Measurements from ENCODE around the gene LUZP1.

Gene LUZP1

GRCh38 chr1:23103001-23103889 is 65.4 kb downstream of the LUZP1 start:
- Histone ChIP-seq H3K9ac (ENCODE audit: low read depth, low read length) (no peak overlapping the region), H3K4me3 (ENCODE audit: low read depth, low read length) (no peak overlapping the region), H3K27me3 (ENCODE audit: control insufficient read depth, insufficient read depth, low read length) (no peaks in the 10 kb centered on the region), H3K36me3 (ENCODE audit: control insufficient read depth, insufficient read depth, low read length) (peaks cover 1% of the 10 kb centered on the region), H3K9me3 (ENCODE audit: control insufficient read depth, insufficient read depth, low read length) (no peaks in the 10 kb centered on the region), H3K4me1 (ENCODE audit: control insufficient read depth, insufficient read depth, low read length) (peaks cover 19% of the 10 kb centered on the region)

DNA sequence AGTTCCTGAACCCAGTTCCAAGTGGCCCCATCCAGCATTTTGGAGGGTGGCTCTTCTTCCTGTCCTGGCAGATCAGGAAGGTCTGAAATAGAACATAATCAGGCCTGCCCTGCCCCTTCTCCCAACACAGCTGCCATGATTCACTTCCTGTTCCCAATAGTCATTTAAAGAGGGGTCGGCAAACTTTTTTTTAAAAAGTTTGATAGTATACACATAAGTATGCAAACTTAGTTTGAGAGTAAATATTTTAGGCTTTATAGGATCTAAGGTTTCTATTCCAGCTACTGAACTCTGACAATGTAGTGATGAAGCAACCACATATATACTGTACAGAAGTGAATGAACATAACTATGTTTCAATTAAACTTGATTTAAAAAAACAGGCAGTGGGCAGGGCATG is 66.4 kb downstream of the LUZP1 start:
- Histone ChIP-seq H3K9ac (ENCODE audit: low read depth, low read length) (no peak overlapping the region), H3K36me3 (ENCODE audit: control insufficient read depth, insufficient read depth, low read length) (peaks cover 3% of the 10 kb centered on the region), H3K4me1 (ENCODE audit: control insufficient read depth, insufficient read depth, low read length) (peaks cover 19% of the 10 kb centered on the region), H3K4me3 (ENCODE audit: low read depth, low read length) (no peak overlapping the region), H3K27me3 (ENCODE audit: control insufficient read depth, insufficient read depth, low read length) (no peaks in the 10 kb centered on the region), H3K9me3 (ENCODE audit: control insufficient read depth, insufficient read depth, low read length) (no peaks in the 10 kb centered on the region)

- Histone ChIP-seq H3K36me3 (ENCODE audit: control insufficient read depth, insufficient read depth, low read length) (peaks cover 5% of the 10 kb centered on the region), H3K9me3 (ENCODE audit: control insufficient read depth, insufficient read depth, low read length) (no peaks in the 10 kb centered on the region), H3K4me1 (ENCODE audit: control insufficient read depth, insufficient read depth, low read length) (peaks cover 19% of the 10 kb centered on the region), H3K9ac (ENCODE audit: low read depth, low read length) (no peak overlapping the region), H3K27me3 (ENCODE audit: control insufficient read depth, insufficient read depth, low read length) (no peaks in the 10 kb centered on the region), H3K4me3 (ENCODE audit: low read depth, low read length) (no peak overlapping the region)
Observed at GRCh38 chr1:23101887-23102286, 66.8 kb downstream of the LUZP1 start.

DNA sequence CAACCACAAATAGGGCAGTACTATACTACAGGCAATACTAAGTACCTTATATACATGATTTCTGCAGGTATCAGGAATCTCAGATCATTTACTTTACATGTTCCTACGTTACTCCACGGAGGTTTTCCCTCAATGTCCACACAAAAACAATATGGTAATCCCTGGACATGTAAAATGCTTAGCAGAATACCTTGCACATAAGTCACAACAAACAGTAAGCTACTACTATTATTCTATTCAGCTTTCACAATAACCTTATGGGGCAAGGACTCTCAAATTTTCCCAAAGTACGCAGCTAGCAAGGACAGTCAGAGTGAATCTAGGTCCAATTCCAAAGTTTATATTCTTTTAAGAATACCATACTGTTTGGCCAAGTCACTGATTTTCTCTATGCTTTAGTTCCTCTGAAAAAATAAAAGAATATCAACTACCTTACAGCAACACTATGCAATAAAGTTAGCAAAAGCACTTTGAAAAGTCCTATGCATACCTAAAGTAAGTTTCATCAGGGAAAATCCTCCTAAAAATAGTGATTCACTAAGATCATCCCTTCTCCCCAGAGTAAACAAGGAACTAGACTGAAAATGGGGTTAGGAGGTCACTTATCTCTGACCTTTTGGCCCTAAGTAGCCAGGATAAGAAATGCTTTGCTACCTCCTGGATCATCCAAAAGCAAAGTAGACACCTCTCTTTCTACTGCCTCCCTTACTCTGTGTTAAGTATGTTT is 67.4 kb downstream of the LUZP1 start:
- Histone ChIP-seq H3K9ac (ENCODE audit: low read depth, low read length) (no peak overlapping the region), H3K27me3 (ENCODE audit: control insufficient read depth, insufficient read depth, low read length) (no peaks in the 10 kb centered on the region), H3K36me3 (ENCODE audit: control insufficient read depth, insufficient read depth, low read length) (peaks cover 5% of the 10 kb centered on the region), H3K4me3 (ENCODE audit: low read depth, low read length) (no peak overlapping the region), H3K9me3 (ENCODE audit: control insufficient read depth, insufficient read depth, low read length) (no peaks in the 10 kb centered on the region), H3K4me1 (ENCODE audit: control insufficient read depth, insufficient read depth, low read length) (peaks cover 19% of the 10 kb centered on the region)

- no peaks in the 10 kb centered on the region for H3K9me3 ChIP-seq (ENCODE audit: control insufficient read depth, insufficient read depth, low read length)
- no peak overlapping the region for H3K4me3 ChIP-seq (ENCODE audit: low read depth, low read length)
- H3K4me1 ChIP-seq (ENCODE audit: control insufficient read depth, insufficient read depth, low read length) = peaks cover 19% of the 10 kb centered on the region
- H3K9ac ChIP-seq (ENCODE audit: low read depth, low read length) = no peak overlapping the region
- H3K27me3 ChIP-seq (ENCODE audit: control insufficient read depth, insufficient read depth, low read length) = no peaks in the 10 kb centered on the region
- H3K36me3 ChIP-seq (ENCODE audit: control insufficient read depth, insufficient read depth, low read length) = peaks cover 5% of the 10 kb centered on the region
Observed at GRCh38 chr1:23100074-23100748, 68.4 kb downstream of the LUZP1 start.

- Histone ChIP-seq H3K36me3 (ENCODE audit: control insufficient read depth, insufficient read depth, low read length) (peaks cover 5% of the 10 kb centered on the region), H3K27me3 (ENCODE audit: control insufficient read depth, insufficient read depth, low read length) (no peaks in the 10 kb centered on the region), H3K4me1 (ENCODE audit: control insufficient read depth, insufficient read depth, low read length) (peaks cover 19% of the 10 kb centered on the region), H3K9me3 (ENCODE audit: control insufficient read depth, insufficient read depth, low read length) (no peaks in the 10 kb centered on the region), H3K9ac (ENCODE audit: low read depth, low read length) (no peak overlapping the region), H3K4me3 (ENCODE audit: low read depth, low read length) (no peak overlapping the region)
Observed at GRCh38 chr1:23099171-23099536, 69.5 kb downstream of the LUZP1 start.

DNA sequence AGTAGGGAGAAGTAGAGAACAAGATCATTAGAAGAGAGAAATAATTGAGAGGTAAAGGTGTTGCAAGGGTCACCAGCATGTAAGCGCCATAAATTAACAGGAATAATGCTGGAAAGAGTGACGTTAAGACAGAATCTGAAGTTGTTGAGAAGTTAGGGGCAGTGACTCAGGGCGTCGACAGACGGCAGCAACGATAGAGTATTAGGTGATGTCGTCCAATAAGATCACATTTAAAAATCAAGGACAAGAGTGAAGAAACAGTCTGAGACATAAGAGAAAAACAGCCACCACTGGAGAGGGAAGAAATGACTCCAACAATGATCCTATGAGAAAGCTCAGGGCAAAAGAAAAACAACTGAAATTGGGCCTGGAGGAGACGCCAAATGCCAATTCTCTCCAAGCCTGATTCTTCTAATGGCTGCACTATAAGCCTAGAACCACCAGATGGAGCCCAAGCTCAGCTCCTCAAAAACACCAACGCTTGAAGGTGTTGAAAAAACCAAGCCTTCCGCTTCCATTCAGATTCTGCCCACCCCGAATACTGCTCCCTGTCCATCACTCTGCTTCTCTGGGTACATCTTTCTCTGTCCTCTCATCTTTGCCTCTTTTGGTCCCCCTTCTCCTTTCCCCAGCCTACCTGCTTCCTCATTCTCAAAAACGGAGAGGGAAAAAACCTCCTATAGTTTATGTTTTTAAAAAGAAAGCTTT is 70.0 kb downstream of the LUZP1 start:
- no peaks in the 10 kb centered on the region for H3K9me3 ChIP-seq (ENCODE audit: control insufficient read depth, insufficient read depth, low read length)
- peaks cover 5% of the 10 kb centered on the region for H3K36me3 ChIP-seq (ENCODE audit: control insufficient read depth, insufficient read depth, low read length)
- no peak overlapping the region for H3K9ac ChIP-seq (ENCODE audit: low read depth, low read length)
- H3K27me3 ChIP-seq (ENCODE audit: control insufficient read depth, insufficient read depth, low read length) = no peaks in the 10 kb centered on the region
- H3K4me1 ChIP-seq (ENCODE audit: control insufficient read depth, insufficient read depth, low read length) = peaks cover 19% of the 10 kb centered on the region
- no peak overlapping the region for H3K4me3 ChIP-seq (ENCODE audit: low read depth, low read length)

DNA sequence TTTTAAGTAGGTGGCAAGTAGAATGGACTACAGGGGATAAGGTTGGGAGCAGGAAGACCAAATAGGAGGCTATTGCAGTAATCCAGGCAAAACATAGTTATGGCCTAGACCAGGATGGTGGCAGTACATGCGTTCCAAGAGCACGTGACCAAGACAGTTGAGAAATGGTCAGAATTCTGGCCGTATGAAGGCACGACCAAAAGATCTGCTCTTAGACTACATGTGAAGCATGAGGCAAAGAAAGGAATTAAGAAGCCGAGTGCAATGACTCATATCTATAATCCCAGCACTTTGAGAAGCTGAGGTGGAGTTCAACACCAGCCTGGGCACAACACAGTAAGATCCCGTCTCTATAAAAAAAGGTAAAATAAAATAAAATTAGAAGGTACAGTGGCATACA is 71.3 kb downstream of the LUZP1 start:
- peaks cover 19% of the 10 kb centered on the region for H3K4me1 ChIP-seq (ENCODE audit: control insufficient read depth, insufficient read depth, low read length)

GRCh38 chr1:23092447-23092846 is 76.2 kb downstream of the LUZP1 start:
- Histone ChIP-seq H3K9ac (ENCODE audit: low read depth, low read length) (no peak overlapping the region), H3K4me1 (ENCODE audit: control insufficient read depth, insufficient read depth, low read length) (no peaks in the 10 kb centered on the region), H3K4me3 (ENCODE audit: low read depth, low read length) (no peak overlapping the region), H3K9me3 (ENCODE audit: control insufficient read depth, insufficient read depth, low read length) (no peaks in the 10 kb centered on the region), H3K27me3 (ENCODE audit: control insufficient read depth, insufficient read depth, low read length) (no peaks in the 10 kb centered on the region), H3K36me3 (ENCODE audit: control insufficient read depth, insufficient read depth, low read length) (peaks cover 38% of the 10 kb centered on the region)

More for the DNA sequence above, 71.3 kb downstream of the LUZP1 start:
- H3K9me3 ChIP-seq (ENCODE audit: control insufficient read depth, insufficient read depth, low read length) = no peaks in the 10 kb centered on the region
- no peak overlapping the region for H3K4me3 ChIP-seq (ENCODE audit: low read depth, low read length)
- no peak overlapping the region for H3K9ac ChIP-seq (ENCODE audit: low read depth, low read length)
- no peaks in the 10 kb centered on the region for H3K27me3 ChIP-seq (ENCODE audit: control insufficient read depth, insufficient read depth, low read length)
- peaks cover 7% of the 10 kb centered on the region for H3K36me3 ChIP-seq (ENCODE audit: control insufficient read depth, insufficient read depth, low read length)

DNA sequence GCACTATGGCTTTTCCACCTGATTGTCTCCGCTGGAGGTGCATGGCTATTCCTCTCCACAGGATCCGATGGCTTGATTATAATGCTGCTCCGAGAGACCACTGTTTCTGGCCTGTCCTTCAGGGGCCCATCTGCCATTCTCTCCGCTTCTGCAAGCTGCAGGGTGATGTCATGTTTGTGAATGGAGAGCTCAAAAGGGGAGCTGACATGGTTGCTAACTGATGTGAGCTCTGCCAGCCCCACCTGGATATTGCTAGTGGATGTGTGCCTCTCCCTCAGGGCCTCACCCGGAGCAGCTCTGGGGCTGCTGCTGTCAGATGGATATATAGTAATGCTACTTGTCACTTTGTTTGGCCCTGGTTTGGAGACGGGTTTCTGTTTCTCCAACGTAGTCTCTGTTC is 77.1 kb downstream of the LUZP1 start:
- no peaks in the 10 kb centered on the region for H3K4me1 ChIP-seq (ENCODE audit: control insufficient read depth, insufficient read depth, low read length)
- H3K36me3 ChIP-seq (ENCODE audit: control insufficient read depth, insufficient read depth, low read length) = peaks cover 41% of the 10 kb centered on the region
- no peak overlapping the region for H3K9ac ChIP-seq (ENCODE audit: low read depth, low read length)
- H3K9me3 ChIP-seq (ENCODE audit: control insufficient read depth, insufficient read depth, low read length) = no peaks in the 10 kb centered on the region
- no peak overlapping the region for H3K4me3 ChIP-seq (ENCODE audit: low read depth, low read length)
- no peaks in the 10 kb centered on the region for H3K27me3 ChIP-seq (ENCODE audit: control insufficient read depth, insufficient read depth, low read length)

DNA sequence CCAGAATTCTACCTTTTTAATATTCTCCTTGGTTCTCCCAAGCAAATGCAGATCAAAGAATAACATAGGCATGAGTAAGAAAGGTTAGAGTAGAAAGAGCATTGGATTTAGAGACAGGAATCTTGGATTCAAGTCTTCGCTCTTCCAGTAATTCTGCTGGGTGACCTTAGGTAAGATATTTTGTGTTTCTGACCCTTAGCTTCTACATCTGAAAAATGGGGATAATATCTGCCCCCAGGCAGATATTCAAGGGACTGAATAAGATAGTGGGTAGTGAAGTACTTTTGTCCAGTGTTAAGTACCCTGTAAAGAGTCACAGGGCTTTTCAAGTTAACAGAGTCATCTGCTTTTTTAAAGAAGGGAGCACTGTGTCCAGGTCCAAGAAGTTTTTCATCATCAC is 78.6 kb downstream of the LUZP1 start:
- no peak overlapping the region for H3K9ac ChIP-seq (ENCODE audit: low read depth, low read length)
- no peak overlapping the region for H3K4me3 ChIP-seq (ENCODE audit: low read depth, low read length)
- no peaks in the 10 kb centered on the region for H3K27me3 ChIP-seq (ENCODE audit: control insufficient read depth, insufficient read depth, low read length)
- H3K36me3 ChIP-seq (ENCODE audit: control insufficient read depth, insufficient read depth, low read length) = peaks cover 42% of the 10 kb centered on the region
- no peaks in the 10 kb centered on the region for H3K9me3 ChIP-seq (ENCODE audit: control insufficient read depth, insufficient read depth, low read length)
- no peaks in the 10 kb centered on the region for H3K4me1 ChIP-seq (ENCODE audit: control insufficient read depth, insufficient read depth, low read length)
